Measurements from ENCODE around the gene GOLGA2. TPM values are rescaled to one million over a fixed set of nuclear protein-coding genes. Genes with fewer than 3 reads are reported as not detected.

GOLGA2 gene
- total and polyA plus RNA-seq, 8 donors: 37.9 to 105 (median 59.3) TPM

GRCh38 chr9:128276008-128276573 lies 284 bp upstream of the GOLGA2 start, which contains the start of gene SWI5:
TSS of gene SWI5 (plus strand) at chr9:128276276.
- DNase-seq (peak; percentile 100), FAIRE-seq (peak; percentile 41), ATAC-seq (peak; percentile 93 to 97 (median 96))
- no peak for TF ChIP-seq CTCF (IDR thresholded peaks at IDR 0.05)
- peak within 1 kb of the TSS; percentile 73 to 76 (median 74) for H3K27ac ChIP-seq
- peaks cover 0 to 12% (median 0%) of the 10 kb centered on the region in 3 donors for H3K36me3 ChIP-seq
- no peaks in the 10 kb centered on the region for H3K27me3 ChIP-seq
- H3K4me3 ChIP-seq: peak within 1 kb of the TSS; percentile 84 to 91 (median 90)
- 0% methylated on average over 33 to 38 of the region's 38 CpGs for WGBS, 2 donors
- H3K9me3 ChIP-seq: no peaks in the 10 kb centered on the region
- intact Hi-C loops (cut with DNase I): no loop called here
- peaks cover 0 to 12% (median 5%) of the 10 kb centered on the region in 3 donors for H3K4me1 ChIP-seq

- DNase-seq: no peak
- no peak for FAIRE-seq
- Histone ChIP-seq H3K9me3 (no peaks in the 10 kb centered on the region), H3K27me3 (no peaks in the 10 kb centered on the region), H3K36me3 (peaks cover 0 to 12% (median 0%) of the 10 kb centered on the region in 3 donors), H3K27ac (no peak overlapping the region), H3K4me3 (peak overlapping the region in 2 of 4 donors; percentile 84 to 91), H3K4me1 (peaks cover 0 to 12% (median 5%) of the 10 kb centered on the region in 3 donors)
- TF ChIP-seq CTCF (IDR thresholded peaks at IDR 0.05): no peak
- 52 to 53% methylated on average over 8 of the region's 8 CpGs for WGBS, 2 donors
- intact Hi-C loops (cut with DNase I): no loop called here
- ATAC-seq: no peak
Measured at GRCh38 chr9:128274245-128274644, 1.6 kb downstream of the GOLGA2 start.

DNA sequence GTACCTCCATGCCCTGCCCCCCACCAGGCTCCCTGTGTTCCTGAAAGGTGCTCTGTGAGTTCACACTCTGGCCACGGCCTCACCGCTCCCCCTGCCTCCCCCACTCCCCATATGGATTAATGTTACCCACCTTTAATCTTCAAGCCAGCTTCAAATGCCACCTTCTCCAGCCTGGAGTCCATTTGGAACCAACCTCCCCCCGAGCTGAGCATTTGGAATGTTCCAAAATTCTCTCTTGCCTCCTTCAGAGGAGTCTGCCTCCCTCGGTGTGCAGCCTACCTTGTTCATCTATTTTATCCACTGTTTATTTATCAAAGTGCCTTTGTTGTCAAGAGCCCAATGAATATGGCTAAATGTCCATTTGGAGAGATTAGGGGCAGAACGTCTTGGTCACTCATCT lies 4.3 kb downstream of the GOLGA2 start:
- H3K27me3 ChIP-seq: no peaks in the 10 kb centered on the region
- 72 to 75% methylated on average over 5 of the region's 5 CpGs for WGBS, 2 donors
- H3K4me1 ChIP-seq: peaks cover 0 to 6% (median 5%) of the 10 kb centered on the region in 3 donors
- no peak for DNase-seq
- no peak for FAIRE-seq
- peaks cover 0 to 25% (median 4%) of the 10 kb centered on the region in 3 donors for H3K36me3 ChIP-seq
- intact Hi-C loops (cut with DNase I): no loop called here
- TF ChIP-seq CTCF (IDR thresholded peaks at IDR 0.05): no peak
- H3K4me3 ChIP-seq: no peak overlapping the region
- H3K9me3 ChIP-seq: no peaks in the 10 kb centered on the region
- ATAC-seq: no peak
- no peak overlapping the region for H3K27ac ChIP-seq

DNA sequence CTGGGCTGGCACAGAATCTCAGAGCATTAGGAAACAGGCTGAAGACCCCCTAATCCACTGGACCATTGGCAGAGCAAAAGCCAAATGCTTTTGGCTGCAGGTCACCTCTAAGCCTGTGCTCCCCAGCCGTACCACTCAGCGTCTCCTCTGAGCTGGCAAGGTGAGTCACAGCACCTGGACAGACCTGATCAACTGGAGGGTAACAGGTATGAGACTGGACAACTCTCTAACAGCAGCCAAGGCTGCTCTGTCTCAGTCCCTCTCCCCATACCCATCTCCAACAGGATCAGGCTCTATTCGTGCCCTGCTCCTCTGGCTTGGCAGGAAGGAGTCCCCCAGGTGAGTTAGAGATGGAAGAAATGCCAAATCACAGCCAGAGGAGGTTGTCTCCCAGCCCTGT lies 4.7 kb downstream of the GOLGA2 start:
- WGBS, 2 donors: 75 to 89% methylated on average over 3 of the region's 3 CpGs
- Histone ChIP-seq H3K4me3 (no peak overlapping the region), H3K9me3 (no peaks in the 10 kb centered on the region), H3K4me1 (peaks cover 0 to 6% (median 5%) of the 10 kb centered on the region in 3 donors), H3K27me3 (no peaks in the 10 kb centered on the region), H3K27ac (no peak overlapping the region), H3K36me3 (peaks cover 0 to 28% (median 4%) of the 10 kb centered on the region in 3 donors)
- intact Hi-C loops (cut with DNase I): no loop called here
- FAIRE-seq (no peak), ATAC-seq (no peak), DNase-seq (no peak)
- no peak for TF ChIP-seq CTCF (IDR thresholded peaks at IDR 0.05)

DNA sequence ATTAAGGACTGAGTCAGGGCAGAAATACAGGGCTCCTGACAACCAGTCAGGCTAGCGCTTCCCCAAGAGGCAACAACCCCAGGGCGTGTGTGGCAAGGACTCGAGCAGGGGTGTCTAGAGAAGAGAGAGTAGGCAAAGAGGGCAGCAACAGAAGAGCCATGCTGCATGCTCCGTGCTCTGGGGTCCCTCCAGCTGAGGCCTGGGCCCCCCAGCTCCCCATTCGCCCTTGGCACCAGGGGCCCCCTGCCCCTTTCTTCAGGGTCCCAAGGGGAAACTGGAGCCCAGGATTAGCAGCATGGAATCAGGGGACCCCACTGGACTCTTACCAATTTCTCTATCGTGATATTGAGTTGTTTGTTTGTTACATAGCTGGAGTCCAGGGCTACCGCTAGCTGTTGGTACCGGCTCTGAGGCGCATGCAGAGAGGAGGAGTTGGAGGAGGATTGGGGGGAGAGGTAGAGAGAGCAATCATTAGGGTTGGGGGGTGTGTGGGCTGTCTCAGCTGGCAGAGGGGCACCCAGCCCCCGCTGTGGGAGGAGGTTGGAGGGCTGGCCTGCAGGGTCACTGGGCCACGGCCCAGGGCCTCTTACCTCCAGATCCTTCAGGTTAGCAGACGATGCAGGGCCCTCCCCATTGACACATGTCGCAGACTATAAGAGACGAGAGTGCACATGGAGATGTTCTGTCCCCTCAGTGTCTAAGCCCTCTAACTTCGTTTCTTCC lies 8.8 kb downstream of the GOLGA2 start:
- ATAC-seq (no peak), FAIRE-seq (no peak), DNase-seq (no peak)
- H3K36me3 ChIP-seq: peaks cover 4 to 30% (median 4%) of the 10 kb centered on the region in 3 donors
- TF ChIP-seq CTCF (IDR thresholded peaks at IDR 0.05): no peak
- no peak overlapping the region for H3K4me3 ChIP-seq
- no peaks in the 10 kb centered on the region for H3K9me3 ChIP-seq
- no peaks in the 10 kb centered on the region for H3K27me3 ChIP-seq
- H3K27ac ChIP-seq: no peak overlapping the region
- 91% methylated on average over 15 of the region's 15 CpGs for WGBS, 2 donors
- intact Hi-C loops (cut with DNase I): no loop called here
- H3K4me1 ChIP-seq: no peaks in the 10 kb centered on the region

Measured in pancreas (tissue), 10 donors.